ENCODE data around the gene PIK3R3. TPM values are rescaled to one million over a fixed set of nuclear protein-coding genes. Genes with fewer than 3 reads are reported as not detected.

The PIK3R3 gene
- total and polyA plus RNA-seq, 9 of the 15 experiments (the other 6 are each of a cell fraction or from before 2014, with no cell fraction given): 1.4 to 7.7 (median 4.6) TPM

DNA sequence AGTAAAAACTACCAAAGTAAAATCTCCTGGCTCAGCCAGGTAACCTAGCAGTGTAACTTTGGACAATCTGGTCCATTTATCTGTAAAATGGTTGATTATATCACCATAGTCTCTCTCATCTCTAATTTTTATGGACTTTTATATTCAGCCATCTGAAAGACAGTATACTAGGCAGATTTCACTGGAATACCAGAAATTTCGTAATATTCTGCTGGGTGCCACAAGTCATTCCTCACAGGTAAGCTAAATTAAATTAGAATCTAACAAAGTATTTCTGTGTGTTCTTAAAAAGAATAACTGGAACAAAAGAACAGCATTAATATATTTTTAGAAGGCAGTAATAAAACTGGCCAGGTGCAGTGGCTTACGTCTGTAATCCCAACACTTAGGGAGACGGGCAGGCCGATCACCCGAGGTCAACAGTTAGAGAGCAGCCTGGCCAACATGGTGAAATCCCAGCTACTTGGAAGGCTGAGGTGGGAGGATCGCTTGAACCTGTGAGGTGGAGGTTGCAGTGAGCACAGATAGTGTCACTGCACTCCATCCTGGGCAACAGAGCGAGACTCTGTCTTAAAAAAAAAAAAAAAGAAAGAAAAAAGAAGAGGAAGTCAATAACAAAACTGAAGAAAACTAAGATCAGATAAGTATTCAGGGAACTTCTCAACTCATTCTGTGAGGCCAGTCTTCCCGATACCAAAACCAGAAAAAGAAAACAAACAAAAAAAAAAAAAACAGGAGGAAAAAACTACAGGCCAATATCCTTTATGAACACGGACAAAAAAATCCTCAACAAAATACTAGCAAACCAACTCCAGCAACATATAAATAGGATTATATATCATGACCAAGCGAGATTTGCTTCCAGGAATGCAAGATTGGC lies 35.9 kb downstream of the PIK3R3 start:
- CTCF ChIA-PET (ENCODE audit: low intra/inter-chr PET ratio): no interaction called here
- intact Hi-C loops (cut with micrococcal nuclease): loop anchor here (2.0 kb wide), 1 partner anchor 26 kb away; no protein-coding TSS in a partner anchor
- peak; percentile 54; the same call in 1 of the 2 replicates for TF ChIP-seq ARID1B (IDR thresholded peaks at IDR 0.05)
- TF ChIP-seq CEBPG (CRISPR knock-in tag; IDR thresholded peaks at IDR 0.05): no peak
- peak; percentile 71 to 81 for TF ChIP-seq CEBPG (tag; conservative IDR thresholded peaks at IDR 0.05 in 1 of 2, IDR thresholded peaks at IDR 0.05 in 1 of 2)
- TF ChIP-seq FOXJ3 (CRISPR knock-in tag; IDR thresholded peaks at IDR 0.05): no peak
- TF ChIP-seq SAFB (IDR thresholded peaks at IDR 0.05; ENCODE audit: borderline replicate concordance, low read depth, low read length): no peak
- TF ChIP-seq ZNF197 (CRISPR knock-in tag; IDR thresholded peaks at IDR 0.05; ENCODE audit: low read depth): no peak
- TF ChIP-seq HDAC6 (IDR thresholded peaks at IDR 0.05; ENCODE audit: low read depth, low read length): no peak
- TF ChIP-seq CBFA2T3 (IDR thresholded peaks at IDR 0.05): no peak
- TF ChIP-seq SMARCC2 (IDR thresholded peaks at IDR 0.05; ENCODE audit: low read depth): peak; percentile 65; the same call in 1 of the 2 replicates
- peak; percentile 6; the same call in 1 of the 2 replicates for TF ChIP-seq MTA1 (IDR thresholded peaks at IDR 0.05; ENCODE audit: borderline replicate concordance)
- TF ChIP-seq ZNF668 (CRISPR knock-in tag; IDR thresholded peaks at IDR 0.05): no peak
- no peak for TF ChIP-seq HMG20A (CRISPR knock-in tag; conservative IDR thresholded peaks at IDR 0.05)
- TF ChIP-seq NCOA1 (IDR thresholded peaks at IDR 0.05; ENCODE audit: low read depth): peak; percentile 44; the same call in 1 of the 2 replicates
- TF ChIP-seq ZEB2 (IDR thresholded peaks at IDR 0.05): peak; percentile 72; the same call in 1 of the 2 replicates
- TF ChIP-seq SMARCE1 (IDR thresholded peaks at IDR 0.05): peak; percentile 86; the same call in 1 of the 2 replicates
- TF ChIP-seq L3MBTL2 (IDR thresholded peaks at IDR 0.05): 0 out of 2 replicates have a peak, but pooled peaks have one; percentile 27
- TF ChIP-seq HLTF (IDR thresholded peaks at IDR 0.05): peak; percentile 26; the same call in 1 of the 2 replicates
- TF ChIP-seq NRF1 (conservative IDR thresholded peaks at IDR 0.05 in 1 of 2, IDR thresholded peaks at IDR 0.05 in 1 of 2): no peak
- no peak for TF ChIP-seq IFI16 (CRISPR knock-in tag; IDR thresholded peaks at IDR 0.05)
- peak; percentile 90 for TF ChIP-seq ZNF121 (CRISPR knock-in tag; conservative IDR thresholded peaks at IDR 0.05)
- peak in 1 of 2 experiments; percentile 53; a peak in 1 of 4 replicates for TF ChIP-seq FOXK2 (conservative IDR thresholded peaks at IDR 0.05 in 1 of 2, IDR thresholded peaks at IDR 0.05 in 1 of 2; ENCODE audit: low read depth in 2 of 2)
- TF ChIP-seq ZBTB2 (IDR thresholded peaks at IDR 0.05): no peak

More for the DNA sequence above, 35.9 kb downstream of the PIK3R3 start:
- in situ Hi-C loops (cut with MboI): no loop called here
- ATAC-seq (peak; percentile 75), FAIRE-seq (peak; percentile 52), DNase-seq (ENCODE audit: extremely low read depth in 1 of 4, low spot score in 3 of 4) (peak in 1 of 4 experiments; percentile 18)
- H3K9ac ChIP-seq (ENCODE audit: insufficient read depth in 1 of 2, low read depth in 2 of 2, low read length in 2 of 2): no peak overlapping the region
- peak overlapping the region; percentile 58 for H2AFZ ChIP-seq (ENCODE audit: low read depth, low read length)
- no peaks in the 10 kb centered on the region for H3K79me2 ChIP-seq (ENCODE audit: control insufficient read depth, insufficient read depth, low read length)
- POLR2A ChIA-PET: interaction anchor here (0.6 to 1.3 kb wide), 6 partner anchors 12 to 273 kb away, joined by 3 to 6 read pairs (median 4); partner anchors contain the start of gene PIK3R3
- H4K20me1 ChIP-seq (replicated peaks; ENCODE audit: control insufficient read depth, insufficient read depth, low read length): no peaks in the 10 kb centered on the region
- no peaks in the 10 kb centered on the region for H3K27me3 ChIP-seq (ENCODE audit: control insufficient read depth in 2 of 2, insufficient read depth in 2 of 2, low read length in 2 of 2)
- peaks cover 4 to 6% of the 10 kb centered on the region in 2 experiments; a peak in 3 of 5 replicates for H3K4me1 ChIP-seq (replicated peaks in 1 of 2; ENCODE audit: control insufficient read depth in 2 of 2, insufficient read depth in 2 of 2, low read length in 2 of 2)
- H3K27ac ChIP-seq (ENCODE audit: extremely low read depth, low read depth, low read length): no peak overlapping the region
- H3K9me3 ChIP-seq (replicated peaks; ENCODE audit: control insufficient read depth, insufficient read depth, low read depth, low read length): 0 out of 2 replicates have a peak, but pooled peaks cover 2% of the 10 kb centered on the region
- H3K4me3 ChIP-seq: no peak overlapping the region
- H3K4me2 ChIP-seq (ENCODE audit: insufficient read depth, low read length): peak overlapping the region; percentile 21; the same call in 1 of the 2 replicates
- H3K9me1 ChIP-seq (ENCODE audit: control insufficient read depth, insufficient read depth, low read length): no peaks in the 10 kb centered on the region
- H3K36me3 ChIP-seq (ENCODE audit: control insufficient read depth, insufficient read depth, low read length): no peaks in the 10 kb centered on the region
- BruUV-seq (replicated peaks): no TSS peak
- 31% methylated on average over 10 of the region's 10 CpGs for WGBS (ENCODE audit: insufficient coverage, low coverage, missing lambda C conversion rate)

Data from K562 (cell line).